Effector memory CD8-positive, alpha-beta T cell (primary cell): ENCODE measurements around the gene UQCR11.

Experiments used
- ATAC-seq: fragments of 150-1000 bp; cut with Tn5 transposase; replicated peaks from 2 replicates; pipeline ENCODE4 v1.10.0; 2021; ENCODE audit warnings: mild to moderate bottlenecking, moderate library complexity
- DNase-seq, 3 experiments: peaks; one replicate each; pipeline ENCODE4 v3.0.0; 2021
- H3K27ac Mint-ChIP-seq, 2 donors: one replicate each; pipeline ENCODE4 v1.8.0; 2022; ENCODE audit warnings: mild to moderate bottlenecking in 2 of 2, mixed read lengths in 2 of 2, moderate library complexity in 2 of 2
- H3K27me3 Mint-ChIP-seq, 2 donors: one replicate each; pipeline ENCODE4 v1.8.0; 2022; ENCODE audit warnings: mixed read lengths in 2 of 2
- H3K36me3 Mint-ChIP-seq: one replicate; pipeline ENCODE4 v1.8.0; 2022; ENCODE audit warnings: mild to moderate bottlenecking, moderate library complexity, mixed read lengths; ENCODE audit not compliant: insufficient read depth
- H3K4me1 Mint-ChIP-seq, 2 donors: one replicate each; pipeline ENCODE4 v1.8.0; 2022; ENCODE audit warnings: low read depth in 2 of 2, mixed read lengths in 2 of 2
- H3K4me3 Mint-ChIP-seq, 2 donors: one replicate each; pipeline ENCODE4 v1.8.0; 2022; ENCODE audit warnings: mild to moderate bottlenecking in 2 of 2, mixed read lengths in 2 of 2, moderate library complexity in 2 of 2
- H3K9me3 Mint-ChIP-seq, 2 donors: one replicate each; pipeline ENCODE4 v1.8.0; 2022; ENCODE audit warnings: mixed read lengths in 2 of 2

Gene UQCR11

DNA sequence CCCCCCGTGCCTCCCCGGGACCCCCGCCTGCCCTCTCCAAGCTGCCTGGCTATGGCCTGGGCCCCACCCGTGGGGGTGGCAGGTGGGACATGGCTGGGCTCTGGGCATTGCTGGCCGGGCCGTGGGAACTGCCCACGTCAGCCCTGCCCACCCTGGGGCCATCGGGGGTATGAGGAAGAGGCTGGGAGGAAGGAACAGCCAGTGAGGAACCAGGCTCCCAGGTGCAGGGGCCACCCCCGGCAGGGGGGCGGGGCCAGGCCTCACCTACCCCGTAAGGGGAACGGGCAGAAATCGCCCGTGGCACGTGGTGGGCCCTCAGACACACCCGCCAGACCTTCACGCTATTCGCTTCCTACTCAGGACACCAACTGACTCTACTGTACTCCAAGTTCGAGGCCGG, 24.8 kb upstream of the UQCR11 start:
- Mint-ChIP-seq H3K4me3 (no peak overlapping the region), H3K27me3 (no peaks in the 10 kb centered on the region), H3K27ac (no peak overlapping the region)

DNA sequence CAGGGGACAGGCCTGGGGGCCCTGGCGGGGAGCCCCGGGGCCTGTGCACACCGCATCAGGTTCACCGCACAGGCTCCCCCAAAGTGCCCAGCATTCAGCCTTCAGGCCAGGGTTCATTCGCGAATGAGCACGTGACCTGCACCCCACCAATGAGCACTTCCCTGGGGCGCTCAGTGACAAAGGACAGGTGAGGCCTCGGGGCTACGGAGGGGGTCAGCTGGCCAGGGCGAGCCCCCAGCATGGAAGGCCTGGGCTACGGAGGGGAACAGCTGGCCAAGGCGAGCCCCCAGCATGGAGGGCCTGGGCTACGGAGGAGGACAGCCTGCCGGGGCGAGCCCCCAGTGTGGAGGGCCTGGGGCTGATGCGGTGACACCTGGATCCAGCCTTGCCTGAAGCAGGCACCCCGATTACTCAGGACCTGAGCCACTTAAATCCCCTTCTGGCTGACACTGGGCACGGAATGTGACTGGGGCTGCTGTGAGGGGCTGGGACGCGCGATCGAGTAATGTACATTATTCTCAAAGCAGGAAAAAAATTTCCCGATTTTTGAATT, 24.1 kb upstream of the UQCR11 start:
- ATAC-seq (no peak), DNase-seq (no peak)
- H3K4me3 Mint-ChIP-seq = no peak overlapping the region
- no peak overlapping the region for H3K27ac Mint-ChIP-seq
- no peaks in the 10 kb centered on the region for H3K27me3 Mint-ChIP-seq
- H3K36me3 Mint-ChIP-seq = peaks cover 10% of the 10 kb centered on the region
- no peaks in the 10 kb centered on the region for H3K9me3 Mint-ChIP-seq
- peaks cover 0 to 3% of the 10 kb centered on the region in 2 donors for H3K4me1 Mint-ChIP-seq

More for the DNA sequence above, 24.8 kb upstream of the UQCR11 start:
- no peaks in the 10 kb centered on the region for H3K4me1 Mint-ChIP-seq
- no peak for ATAC-seq
- H3K9me3 Mint-ChIP-seq = no peaks in the 10 kb centered on the region
- DNase-seq = no peak
- H3K36me3 Mint-ChIP-seq = peaks cover 9% of the 10 kb centered on the region

DNA sequence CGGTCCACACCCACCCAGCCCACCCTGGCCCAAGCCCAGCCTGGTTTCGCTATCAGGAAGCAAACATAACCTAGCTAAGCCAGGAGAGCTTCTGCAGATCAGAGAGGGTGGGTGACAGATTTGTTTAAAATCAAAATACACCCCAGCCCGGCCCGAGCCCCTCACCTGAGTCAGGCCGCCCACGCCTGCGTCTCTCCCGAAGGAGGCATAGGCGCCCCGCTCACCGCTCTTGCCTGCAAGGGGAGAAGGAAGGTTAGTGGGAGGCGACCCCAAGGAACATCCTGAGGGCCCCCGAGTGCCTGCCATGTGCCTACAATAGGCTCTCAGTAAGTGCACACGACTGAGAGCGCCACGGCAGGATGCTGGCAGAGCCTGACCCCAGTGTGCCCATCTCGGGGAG, 21.9 kb upstream of the UQCR11 start:
- H3K27ac Mint-ChIP-seq = no peak overlapping the region
- H3K9me3 Mint-ChIP-seq = no peaks in the 10 kb centered on the region
- H3K4me3 Mint-ChIP-seq = no peak overlapping the region
- H3K4me1 Mint-ChIP-seq = peaks cover 0 to 3% of the 10 kb centered on the region in 2 donors
- peaks cover 13% of the 10 kb centered on the region for H3K36me3 Mint-ChIP-seq
- ATAC-seq (no peak), DNase-seq (no peak)
- H3K27me3 Mint-ChIP-seq = no peaks in the 10 kb centered on the region

DNA sequence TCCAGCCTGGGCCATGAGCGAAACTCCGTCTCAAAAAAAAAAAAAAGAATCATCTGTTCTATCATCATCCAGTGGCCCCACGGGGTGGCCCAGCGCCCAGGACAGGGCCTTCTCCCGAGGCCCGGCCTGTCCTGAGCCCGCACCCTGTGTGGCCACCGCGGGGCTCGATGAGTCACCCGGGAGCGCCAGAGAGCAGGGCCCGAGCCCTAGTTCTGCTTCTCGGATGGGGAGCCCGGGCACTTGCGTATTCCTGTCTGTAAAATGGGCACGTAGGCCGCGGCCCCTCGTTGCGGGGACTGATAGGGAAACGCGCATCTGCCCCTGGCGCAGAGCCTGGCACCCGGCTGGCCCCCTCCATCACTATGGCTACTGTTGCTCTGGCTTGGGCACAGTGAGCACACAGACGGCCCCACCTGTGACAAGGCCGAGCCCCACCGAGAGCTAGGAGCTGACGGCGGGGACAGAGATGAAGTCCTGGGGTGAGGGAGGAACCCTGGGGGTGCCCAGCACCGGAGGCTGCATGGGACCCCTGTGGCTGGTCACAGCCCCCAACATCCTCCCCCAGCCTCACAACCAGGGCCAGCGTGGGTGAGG, 21.3 kb upstream of the UQCR11 start:
- H3K4me3 Mint-ChIP-seq = no peak overlapping the region
- peaks cover 13% of the 10 kb centered on the region for H3K36me3 Mint-ChIP-seq
- DNase-seq (no peak), ATAC-seq (no peak)
- H3K4me1 Mint-ChIP-seq = peaks cover 0 to 3% of the 10 kb centered on the region in 2 donors
- H3K27ac Mint-ChIP-seq = no peak overlapping the region
- H3K9me3 Mint-ChIP-seq = no peaks in the 10 kb centered on the region
- no peaks in the 10 kb centered on the region for H3K27me3 Mint-ChIP-seq

DNA sequence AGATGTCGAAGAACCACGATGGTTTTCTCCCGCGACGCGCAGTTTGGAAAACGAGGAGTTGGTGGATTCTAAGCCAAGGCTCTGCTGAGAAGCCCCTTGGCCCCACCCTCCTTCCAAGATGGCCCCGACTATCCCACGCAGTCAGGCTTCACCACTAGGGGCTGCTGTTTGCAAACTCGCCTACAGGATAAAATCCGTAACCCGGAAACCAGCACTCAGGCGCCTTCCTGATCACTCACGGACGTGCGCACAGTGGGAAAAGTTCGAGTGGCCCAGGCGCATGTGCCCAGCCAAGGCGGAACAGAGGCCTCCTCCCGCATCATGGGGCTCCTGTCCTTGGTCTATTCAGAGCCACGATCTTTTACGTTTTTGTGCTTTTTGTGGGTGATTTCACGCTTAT, 19.2 kb upstream of the UQCR11 start:
- peak; percentile 53 for ATAC-seq

DNA sequence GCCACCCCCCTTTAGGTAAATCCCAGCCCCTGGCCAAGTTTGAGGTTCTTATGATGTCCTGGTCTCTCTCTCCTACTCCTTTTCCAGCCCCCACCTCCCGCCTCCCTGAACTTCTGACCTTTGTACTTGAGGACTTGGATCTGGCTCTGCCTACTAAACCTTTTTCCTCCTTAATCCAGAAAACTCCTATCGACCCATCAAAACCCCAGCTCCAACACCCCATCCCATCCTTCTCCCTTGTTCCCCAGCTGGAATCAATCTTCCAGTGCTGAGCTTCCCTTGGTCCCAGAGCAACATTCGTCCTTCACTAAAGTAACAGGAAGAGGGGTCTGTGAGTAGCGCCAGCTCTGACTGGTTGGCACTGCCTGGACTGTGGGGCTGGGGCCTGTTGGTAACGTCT, 17.3 kb upstream of the UQCR11 start:
- Mint-ChIP-seq H3K9me3 (no peaks in the 10 kb centered on the region), H3K27ac (peak overlapping the region in 1 of 2 donors; percentile 65), H3K4me1 (peaks cover 0 to 9% of the 10 kb centered on the region in 2 donors), H3K4me3 (no peak overlapping the region), H3K36me3 (peaks cover 8% of the 10 kb centered on the region), H3K27me3 (no peaks in the 10 kb centered on the region)
- ATAC-seq (no peak), DNase-seq (no peak)

More for the DNA sequence above, 19.2 kb upstream of the UQCR11 start:
- Mint-ChIP-seq H3K36me3 (peaks cover 8% of the 10 kb centered on the region), H3K27me3 (no peaks in the 10 kb centered on the region), H3K4me3 (no peak overlapping the region), H3K9me3 (no peaks in the 10 kb centered on the region), H3K4me1 (peaks cover 0 to 3% of the 10 kb centered on the region in 2 donors), H3K27ac (no peak overlapping the region)
- peak; percentile 26 to 37 (median 35) for DNase-seq

DNA sequence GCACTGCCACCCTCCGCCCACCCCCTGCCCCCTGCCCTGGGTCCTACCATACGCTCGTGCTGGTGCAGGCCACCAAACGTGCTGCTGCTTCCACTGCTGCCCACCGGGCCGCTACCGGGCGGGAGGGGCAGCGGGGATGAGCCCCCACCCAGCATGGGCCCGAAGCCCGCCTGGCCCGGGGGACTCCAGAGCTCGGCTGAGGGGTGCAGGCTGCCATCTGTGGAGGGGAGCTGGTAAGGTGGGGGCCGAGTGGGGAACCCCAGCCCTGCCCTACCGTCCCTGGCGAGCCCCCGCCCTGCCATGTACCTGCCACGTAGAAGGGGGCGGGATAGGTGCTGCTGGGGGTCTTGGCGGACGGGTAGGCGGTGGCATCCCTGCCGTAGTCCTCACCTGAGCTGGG, 16.7 kb upstream of the UQCR11 start:
- no peaks in the 10 kb centered on the region for H3K9me3 Mint-ChIP-seq
- peaks cover 8% of the 10 kb centered on the region for H3K36me3 Mint-ChIP-seq
- no peak overlapping the region for H3K27ac Mint-ChIP-seq
- DNase-seq (no peak), ATAC-seq (no peak)
- peaks cover 0 to 11% of the 10 kb centered on the region in 2 donors for H3K4me1 Mint-ChIP-seq
- H3K4me3 Mint-ChIP-seq = no peak overlapping the region
- H3K27me3 Mint-ChIP-seq = no peaks in the 10 kb centered on the region

DNA sequence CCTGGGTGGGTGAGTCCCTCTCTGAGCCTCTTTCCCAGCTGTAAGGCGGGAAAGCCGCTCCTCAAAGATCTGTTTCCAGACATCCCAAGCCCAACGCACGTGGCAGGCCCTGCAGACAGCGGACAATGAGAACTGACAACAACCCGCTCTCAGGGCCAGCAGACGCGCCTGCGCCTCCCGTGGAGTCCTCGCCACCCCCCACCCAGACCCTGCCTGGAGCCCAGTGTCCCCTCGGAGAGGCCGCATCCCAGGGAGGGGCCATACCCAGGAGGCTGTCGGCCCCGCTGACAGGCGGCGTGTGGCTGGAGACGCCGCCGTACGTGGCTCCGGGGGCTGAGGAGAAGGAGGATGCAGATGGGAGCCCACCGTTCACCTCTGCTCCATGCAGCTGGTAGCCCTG, 16.3 kb upstream of the UQCR11 start:
- Mint-ChIP-seq H3K9me3 (no peaks in the 10 kb centered on the region), H3K4me1 (peaks cover 0 to 14% of the 10 kb centered on the region in 2 donors), H3K27ac (no peak overlapping the region), H3K36me3 (peaks cover 9% of the 10 kb centered on the region), H3K27me3 (no peaks in the 10 kb centered on the region), H3K4me3 (no peak overlapping the region)
- ATAC-seq (no peak), DNase-seq (no peak)

DNA sequence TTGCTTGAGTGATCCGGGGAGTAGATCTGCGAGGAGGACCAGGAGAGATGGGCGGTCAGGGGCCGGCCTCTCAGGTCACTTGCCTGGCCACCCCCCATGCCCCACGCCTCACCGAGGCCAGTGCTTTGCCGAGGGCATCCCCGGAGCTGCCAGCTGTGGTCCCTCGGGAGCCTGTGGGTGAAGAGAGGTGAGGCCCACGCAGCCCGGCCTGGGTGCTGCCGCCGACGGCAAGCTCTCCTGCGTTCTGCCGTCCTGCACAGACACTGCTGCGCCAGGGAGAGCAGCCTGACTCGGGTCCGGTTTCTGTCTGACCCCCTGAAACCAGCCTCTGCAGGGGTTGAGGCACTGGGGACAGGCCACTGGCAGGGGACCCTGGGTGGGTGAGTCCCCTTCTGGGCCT, 15.8 kb upstream of the UQCR11 start:
- no peak overlapping the region for H3K27ac Mint-ChIP-seq
- DNase-seq (no peak), ATAC-seq (no peak)
- no peaks in the 10 kb centered on the region for H3K27me3 Mint-ChIP-seq
- H3K4me3 Mint-ChIP-seq = no peak overlapping the region
- H3K36me3 Mint-ChIP-seq = peaks cover 12% of the 10 kb centered on the region
- no peaks in the 10 kb centered on the region for H3K9me3 Mint-ChIP-seq
- H3K4me1 Mint-ChIP-seq = peaks cover 0 to 15% of the 10 kb centered on the region in 2 donors

DNA sequence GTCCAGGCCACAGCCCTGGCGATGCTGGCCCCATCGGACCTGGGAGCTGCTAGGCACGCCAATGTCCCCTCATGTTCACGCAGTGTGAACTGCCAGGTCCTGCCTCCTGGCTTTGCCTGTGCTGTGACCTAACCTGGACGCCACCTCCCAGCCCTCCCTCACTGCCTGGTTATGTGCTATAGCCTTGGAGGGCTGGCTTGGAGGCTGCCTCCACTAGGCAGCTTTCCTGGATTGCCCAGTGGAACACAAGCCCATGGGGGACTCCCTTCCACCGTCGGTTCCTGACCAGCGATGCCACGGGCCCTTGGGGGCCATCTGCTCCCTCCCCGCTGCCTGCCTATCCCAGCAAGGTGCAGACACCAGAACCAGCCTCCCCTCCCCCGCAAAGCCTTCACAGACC, 15.2 kb upstream of the UQCR11 start:
- Mint-ChIP-seq H3K4me1 (peaks cover 0 to 15% of the 10 kb centered on the region in 2 donors), H3K27ac (no peak overlapping the region), H3K27me3 (no peaks in the 10 kb centered on the region), H3K36me3 (peaks cover 15% of the 10 kb centered on the region), H3K9me3 (no peaks in the 10 kb centered on the region), H3K4me3 (no peak overlapping the region)
- no peak for DNase-seq
- ATAC-seq = no peak

DNA sequence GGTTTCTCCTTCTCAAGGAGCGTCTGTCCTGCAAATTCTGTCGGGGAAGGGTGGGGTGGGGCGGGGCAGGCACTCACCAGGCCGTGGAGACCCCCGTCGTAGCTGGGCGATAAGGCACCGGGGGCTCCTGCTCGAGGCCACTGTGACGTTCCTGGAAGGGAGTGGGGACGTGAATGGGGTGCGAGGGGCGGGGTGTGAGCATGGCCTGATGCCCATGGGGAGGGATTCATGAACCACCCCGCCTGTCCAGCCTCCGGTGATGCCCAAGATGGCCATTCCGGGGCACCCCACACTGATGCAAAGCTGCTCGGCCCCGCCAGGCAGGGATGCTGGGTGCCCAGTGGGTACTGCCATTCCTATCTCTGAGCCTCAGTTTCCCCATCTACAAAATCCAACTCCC, 14.4 kb upstream of the UQCR11 start:
- no peaks in the 10 kb centered on the region for H3K27me3 Mint-ChIP-seq
- H3K4me1 Mint-ChIP-seq = peaks cover 0 to 16% of the 10 kb centered on the region in 2 donors
- peaks cover 11% of the 10 kb centered on the region for H3K36me3 Mint-ChIP-seq
- no peak overlapping the region for H3K4me3 Mint-ChIP-seq
- peak overlapping the region; percentile 58 to 60 for H3K27ac Mint-ChIP-seq
- no peak for ATAC-seq
- H3K9me3 Mint-ChIP-seq = no peaks in the 10 kb centered on the region
- no peak for DNase-seq

DNA sequence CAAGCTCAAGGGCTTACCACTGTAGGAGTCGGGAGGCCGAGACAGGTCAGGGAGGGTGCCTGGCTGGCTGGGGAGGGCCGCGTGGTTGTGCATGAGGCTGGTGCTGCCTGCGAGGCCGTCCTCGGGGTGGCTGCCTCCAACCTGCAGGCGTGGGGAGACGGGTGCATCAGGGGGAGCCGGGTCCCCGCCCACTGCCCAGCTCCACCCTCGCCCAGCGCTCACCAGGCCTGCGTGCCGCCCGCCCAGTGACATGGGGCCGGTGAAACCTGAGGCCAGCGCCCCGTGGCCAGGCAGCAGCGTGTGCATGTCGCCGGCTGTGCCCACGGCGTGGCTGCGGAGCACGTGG, 13.8 kb upstream of the UQCR11 start:
- H3K36me3 Mint-ChIP-seq = peaks cover 10% of the 10 kb centered on the region
- no peaks in the 10 kb centered on the region for H3K9me3 Mint-ChIP-seq
- peak overlapping the region; percentile 58 to 60 for H3K27ac Mint-ChIP-seq
- no peak for ATAC-seq
- H3K4me3 Mint-ChIP-seq = no peak overlapping the region
- DNase-seq = no peak
- H3K4me1 Mint-ChIP-seq = peaks cover 0 to 15% of the 10 kb centered on the region in 2 donors
- H3K27me3 Mint-ChIP-seq = no peaks in the 10 kb centered on the region

DNA sequence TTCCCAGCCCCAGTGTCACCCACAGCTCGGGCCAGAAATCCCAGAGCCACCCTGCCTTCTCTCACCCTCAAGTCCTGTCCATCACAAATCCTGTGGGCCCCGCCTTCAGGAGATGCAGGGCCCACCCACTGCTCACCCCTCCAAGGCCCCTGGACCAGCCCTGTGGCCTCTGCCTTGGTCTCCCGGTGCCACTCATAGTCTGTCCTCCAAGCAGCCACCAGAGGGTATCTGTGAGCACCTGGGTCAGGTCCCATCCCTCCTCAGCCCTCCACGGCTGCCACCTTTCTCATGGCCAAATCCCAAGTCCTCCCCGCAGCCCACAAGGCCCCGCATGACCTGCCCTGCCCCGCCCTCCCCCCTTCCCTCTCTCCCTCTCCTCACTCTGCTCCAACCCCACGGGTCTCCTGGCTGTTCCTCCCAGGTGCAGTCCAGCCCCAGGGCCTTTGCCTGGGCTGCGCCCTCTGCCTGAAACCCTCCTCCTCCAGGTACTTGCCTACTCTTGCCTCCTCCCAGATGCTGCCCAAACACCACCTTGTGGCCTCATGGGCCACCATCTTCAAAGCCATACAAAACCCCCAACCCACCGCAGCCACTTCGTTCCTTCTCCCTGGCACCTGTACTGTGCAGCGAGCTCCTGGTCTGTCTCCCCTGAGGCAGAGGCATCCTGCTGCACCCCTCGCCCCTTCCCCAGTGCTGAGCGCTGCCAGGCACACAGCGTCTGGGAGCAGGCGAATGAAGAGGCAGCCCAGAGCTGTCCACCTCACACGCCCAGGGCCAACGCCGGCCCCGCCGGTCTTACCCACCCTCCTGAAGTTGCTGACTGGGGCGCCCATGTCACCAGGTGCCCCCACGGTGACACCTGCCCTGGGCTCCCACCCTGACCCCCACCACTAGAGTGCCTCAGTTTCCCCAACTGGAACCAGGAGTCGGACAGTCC, 13.2 kb upstream of the UQCR11 start:
- H3K27me3 Mint-ChIP-seq = no peaks in the 10 kb centered on the region
- ATAC-seq (peak; percentile 33), DNase-seq (no peak)
- H3K9me3 Mint-ChIP-seq = no peaks in the 10 kb centered on the region
- H3K27ac Mint-ChIP-seq = peak overlapping the region in 1 of 2 donors; percentile 28
- H3K4me1 Mint-ChIP-seq = peaks cover 0 to 15% of the 10 kb centered on the region in 2 donors
- no peak overlapping the region for H3K4me3 Mint-ChIP-seq
- H3K36me3 Mint-ChIP-seq = peaks cover 13% of the 10 kb centered on the region

DNA sequence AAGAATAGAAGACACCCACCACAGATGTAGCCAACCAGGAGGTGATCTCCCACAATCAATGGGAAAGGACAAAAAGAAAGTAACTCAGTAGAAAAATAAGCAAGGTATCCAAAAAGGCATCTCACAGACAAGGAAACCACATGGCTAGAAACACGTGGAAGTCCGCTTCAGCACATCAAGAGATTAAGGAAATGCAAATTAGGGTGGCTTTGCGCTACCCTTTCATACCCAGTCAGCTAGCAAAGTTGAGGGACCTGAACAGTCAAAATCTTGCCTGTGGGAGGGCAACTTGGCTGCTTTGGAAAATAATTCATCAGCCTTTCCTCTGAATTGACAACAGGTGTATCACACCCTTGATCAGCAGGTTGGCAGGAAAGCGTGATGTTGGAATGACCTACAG, 11.6 kb upstream of the UQCR11 start:
- no peaks in the 10 kb centered on the region for H3K9me3 Mint-ChIP-seq
- peaks cover 0 to 18% of the 10 kb centered on the region in 2 donors for H3K4me1 Mint-ChIP-seq
- no peaks in the 10 kb centered on the region for H3K27me3 Mint-ChIP-seq
- ATAC-seq (no peak), DNase-seq (no peak)
- H3K27ac Mint-ChIP-seq = peak overlapping the region; percentile 1 to 86
- peaks cover 11% of the 10 kb centered on the region for H3K36me3 Mint-ChIP-seq
- H3K4me3 Mint-ChIP-seq = no peak overlapping the region
